GM21526 (cell line): ENCODE measurements around the gene ANAPC10.

Source experiments
- ATAC-seq: cut with Tn5 transposase; IDR thresholded peaks from one replicate; pipeline ENCODE4 v1.9.1; 2021; ENCODE audit warnings: moderate library complexity; ENCODE audit not compliant: unreplicated experiment, low FRiP score

Gene ANAPC10

GRCh38 chr4:145075742-145076468, 22.1 kb downstream of the ANAPC10 start:
- ATAC-seq: no peak

DNA sequence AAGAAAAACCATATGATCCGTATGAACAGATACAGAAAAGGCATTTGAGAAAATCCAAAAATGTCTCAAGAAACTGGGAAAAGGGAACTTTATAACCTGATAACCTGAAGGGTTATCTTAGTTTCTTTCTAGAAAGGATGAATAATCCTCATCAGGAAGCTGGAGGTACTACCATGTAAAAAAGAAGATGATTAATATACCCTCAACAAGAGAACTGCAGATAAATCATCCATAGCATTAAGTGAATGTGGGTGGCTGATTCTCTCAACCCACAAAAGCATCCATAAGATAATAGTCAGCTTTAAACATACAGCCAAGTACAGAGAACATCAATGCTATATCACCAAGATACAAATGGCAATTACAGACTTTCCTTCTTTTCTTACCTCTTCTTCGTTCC, 26.4 kb downstream of the ANAPC10 start:
- ATAC-seq: no peak

GRCh38 chr4:145069361-145069760, 28.6 kb downstream of the ANAPC10 start:
- ATAC-seq: no peak

DNA sequence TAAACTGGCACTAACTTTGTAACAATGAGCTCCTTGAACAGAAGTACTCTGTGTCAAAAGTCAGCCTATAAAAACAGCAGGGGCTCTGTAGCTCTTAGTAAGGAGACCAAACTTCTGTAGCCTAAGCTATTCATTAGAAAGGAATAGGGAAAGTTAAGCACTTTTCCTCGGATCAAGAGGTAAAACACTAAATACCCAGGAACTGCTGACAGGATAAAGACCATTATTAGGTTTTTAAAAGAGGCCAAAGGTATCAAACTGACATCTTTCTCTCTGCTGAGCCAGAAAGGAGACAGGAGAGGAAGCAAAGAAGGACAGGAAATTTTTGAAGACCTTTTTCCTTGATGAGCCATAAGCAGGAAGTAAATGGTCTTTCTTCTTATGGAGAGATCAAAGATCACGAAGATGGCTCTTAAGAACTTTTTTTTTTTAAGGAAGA, 31.9 kb downstream of the ANAPC10 start:
- no peak for ATAC-seq

DNA sequence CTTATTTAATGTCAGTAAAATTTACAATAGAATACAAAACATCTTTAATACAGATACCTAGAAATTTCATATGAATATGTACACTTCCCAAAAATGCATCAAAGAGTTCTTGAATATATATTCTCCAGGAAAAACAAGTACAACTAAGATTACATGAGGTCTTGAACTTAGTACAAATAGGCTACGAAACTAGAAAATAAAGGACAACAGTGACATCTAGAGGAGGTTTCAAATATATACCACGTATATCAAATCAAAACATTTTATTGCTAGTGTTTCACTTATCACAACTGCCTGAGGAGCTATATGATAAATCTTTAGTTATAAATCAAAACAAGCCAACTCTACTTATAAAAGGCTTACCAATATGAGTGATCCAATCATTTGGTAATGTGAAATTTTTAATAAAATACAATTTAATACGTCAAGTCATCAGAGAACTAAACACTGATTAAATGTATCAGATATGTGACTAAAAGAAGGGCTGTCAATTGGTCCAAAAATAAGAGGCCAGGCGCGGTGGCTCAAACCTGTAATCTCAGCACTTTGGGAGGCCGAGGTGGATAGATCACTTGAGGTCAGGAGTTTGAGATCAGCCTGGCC, 36.6 kb downstream of the ANAPC10 start:
- ATAC-seq: peak; percentile 64

DNA sequence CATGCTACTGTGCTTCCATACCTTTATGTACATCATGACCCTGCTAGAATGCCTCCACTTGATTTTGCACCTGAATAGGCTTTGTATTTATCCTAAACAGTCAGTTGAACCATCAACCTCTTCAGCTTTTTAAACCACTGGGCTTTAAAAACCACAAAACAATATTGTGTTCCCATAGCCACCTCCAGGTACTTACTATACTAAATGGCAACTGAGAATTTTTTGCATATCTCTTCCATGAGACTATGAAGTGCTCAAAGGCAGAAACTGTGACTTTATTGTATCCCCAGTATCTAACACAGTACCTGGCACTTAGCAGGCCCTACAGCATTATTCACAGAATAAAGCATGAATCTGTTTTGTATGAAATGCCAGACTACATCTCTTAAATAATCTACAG, 39.7 kb downstream of the ANAPC10 start:
- no peak for ATAC-seq

DNA sequence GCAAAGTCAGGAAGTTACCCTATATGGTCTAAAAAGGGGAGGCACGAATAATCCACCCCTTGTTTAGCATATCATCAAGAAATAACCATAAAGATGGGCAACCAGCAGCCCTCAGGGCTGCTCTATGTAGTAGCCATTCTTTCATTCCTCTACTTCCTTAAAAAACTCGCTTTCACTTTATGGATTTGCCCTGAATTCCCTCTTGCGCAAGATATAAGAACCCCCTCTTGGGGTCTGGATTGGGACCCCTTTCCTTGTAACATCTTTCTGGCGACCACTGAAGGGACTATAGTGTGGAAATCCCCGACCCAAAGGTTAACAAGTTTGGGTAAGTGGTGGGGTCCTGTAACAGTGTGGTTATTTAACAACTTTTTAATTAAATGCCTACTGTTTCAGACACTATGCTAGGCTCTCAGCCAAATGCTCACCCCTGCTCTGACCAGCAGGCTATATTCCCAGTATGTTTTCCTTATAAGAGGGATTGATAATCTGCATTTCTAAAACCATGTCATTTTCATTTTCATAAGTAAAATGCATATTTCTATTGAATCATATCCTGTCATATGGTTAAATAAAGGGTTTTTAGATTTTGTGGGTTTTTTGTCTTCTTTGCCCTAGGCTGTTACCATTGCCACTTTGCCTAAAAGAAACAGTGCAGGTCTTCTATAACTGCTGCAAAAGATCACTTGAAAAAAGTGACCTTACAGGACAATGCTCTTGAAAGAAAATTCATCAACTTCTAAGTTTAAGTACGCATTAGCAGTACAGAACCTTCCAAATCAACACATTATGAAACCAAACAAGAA, 41.5 kb downstream of the ANAPC10 start:
- ATAC-seq: no peak

- no peak for ATAC-seq
Observed at GRCh38 chr4:145055533-145056257, 42.3 kb downstream of the ANAPC10 start.

DNA sequence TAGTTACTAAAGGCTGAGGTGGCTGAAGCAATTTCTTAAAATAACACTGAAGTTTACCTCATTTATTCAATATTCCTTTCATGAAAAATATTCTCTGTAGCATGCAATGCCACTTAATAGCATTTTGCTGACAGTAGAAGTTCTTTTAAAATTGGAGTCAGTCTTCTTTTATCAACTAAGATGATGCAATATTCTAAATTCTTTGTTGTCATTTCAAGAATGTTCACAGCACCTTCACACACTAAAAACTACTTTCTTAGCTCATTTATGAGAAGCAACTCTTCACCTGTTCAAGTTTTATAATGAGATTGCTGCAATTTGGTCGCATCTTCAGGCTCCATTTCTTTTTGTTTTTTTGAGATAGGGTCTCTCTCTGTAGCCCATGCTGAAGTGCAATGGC, 48.8 kb downstream of the ANAPC10 start:
- ATAC-seq: no peak

GRCh38 chr4:145048817-145049216, 49.2 kb downstream of the ANAPC10 start:
- ATAC-seq: no peak

DNA sequence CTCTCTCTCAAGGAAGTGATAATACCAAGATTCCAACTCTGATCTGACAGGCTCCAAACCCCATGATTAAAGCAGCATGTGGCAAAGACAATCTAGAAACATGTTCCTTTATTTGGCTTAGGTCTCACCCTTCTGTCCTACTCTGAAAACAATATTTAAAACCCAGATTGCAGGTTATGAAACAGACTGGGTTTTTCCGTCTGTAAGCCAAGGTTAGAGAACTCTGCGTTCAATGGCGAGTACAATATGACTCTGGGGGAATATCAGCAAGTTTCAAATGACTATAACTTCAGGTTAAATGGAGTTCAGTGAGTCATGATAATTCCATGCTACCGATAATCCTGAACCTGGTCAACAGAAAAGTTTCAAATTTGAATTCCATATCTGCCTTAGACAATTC, 50.8 kb downstream of the ANAPC10 start:
- ATAC-seq: no peak

- ATAC-seq: no peak
Observed at GRCh38 chr4:145045180-145045579, 52.8 kb downstream of the ANAPC10 start.

GRCh38 chr4:145044341-145044740, 53.7 kb downstream of the ANAPC10 start:
- ATAC-seq: no peak

DNA sequence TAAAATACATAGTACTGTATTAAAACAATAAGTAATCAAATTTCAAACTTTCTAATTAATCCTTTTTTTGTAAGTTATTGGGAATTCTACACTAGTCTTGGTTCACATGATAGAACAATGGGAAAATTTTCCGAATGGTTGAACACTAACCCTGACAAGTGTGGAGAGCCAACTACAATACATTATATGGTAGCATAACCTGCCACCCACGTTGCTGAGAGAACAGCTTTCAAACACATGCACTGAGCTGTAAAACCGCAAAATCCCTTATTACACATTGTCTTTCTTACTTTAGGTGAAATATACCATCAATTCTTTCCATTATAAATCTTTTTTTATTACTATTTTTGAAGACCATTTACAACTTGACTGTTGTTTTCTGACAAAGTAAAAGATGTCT, 54.7 kb downstream of the ANAPC10 start:
- ATAC-seq: peak; percentile 47

GRCh38 chr4:145042601-145043285, 55.3 kb downstream of the ANAPC10 start:
- ATAC-seq: no peak

DNA sequence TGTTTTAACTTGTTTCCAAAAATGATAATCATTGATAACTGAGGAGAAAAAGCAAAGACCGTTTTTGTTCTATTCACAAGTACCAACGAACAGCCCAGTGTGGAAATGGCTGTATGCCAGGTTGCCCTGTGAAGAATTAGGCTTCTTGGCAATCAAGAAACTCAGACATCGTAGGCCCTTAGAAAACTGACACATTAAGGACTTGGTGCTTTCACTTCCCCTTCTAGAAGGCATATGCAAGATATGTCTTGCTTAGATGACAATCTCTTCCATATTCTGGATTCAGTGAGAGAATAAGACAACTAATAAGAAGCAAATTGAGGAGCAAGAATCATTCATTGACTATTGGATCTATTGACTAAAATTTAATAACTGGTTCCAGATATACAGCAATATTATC, 56.6 kb downstream of the ANAPC10 start:
- peak; percentile 92 for ATAC-seq

- ATAC-seq: no peak
Observed at GRCh38 chr4:145035494-145036136, 62.4 kb downstream of the ANAPC10 start.

- ATAC-seq: no peak
Observed at GRCh38 chr4:145034727-145035211, 63.2 kb downstream of the ANAPC10 start.

DNA sequence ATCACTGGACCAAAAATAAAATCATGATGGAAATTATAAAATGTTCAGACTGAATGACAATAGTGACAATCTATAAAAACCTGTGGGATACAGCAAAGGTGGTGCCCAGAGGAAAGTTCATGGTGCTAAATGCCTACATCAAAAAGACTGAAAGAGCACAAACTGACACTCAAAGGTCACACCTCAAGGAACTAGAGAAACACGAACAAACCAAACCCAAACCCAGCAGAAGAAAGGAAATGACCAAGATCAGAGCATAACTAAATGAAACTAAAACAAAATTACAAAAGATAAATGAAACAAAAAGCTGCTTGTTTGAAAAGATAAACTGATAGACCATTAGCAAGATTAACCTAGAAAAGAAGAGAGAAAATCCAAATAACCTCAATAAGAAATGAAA, 78.7 kb downstream of the ANAPC10 start:
- ATAC-seq: no peak

DNA sequence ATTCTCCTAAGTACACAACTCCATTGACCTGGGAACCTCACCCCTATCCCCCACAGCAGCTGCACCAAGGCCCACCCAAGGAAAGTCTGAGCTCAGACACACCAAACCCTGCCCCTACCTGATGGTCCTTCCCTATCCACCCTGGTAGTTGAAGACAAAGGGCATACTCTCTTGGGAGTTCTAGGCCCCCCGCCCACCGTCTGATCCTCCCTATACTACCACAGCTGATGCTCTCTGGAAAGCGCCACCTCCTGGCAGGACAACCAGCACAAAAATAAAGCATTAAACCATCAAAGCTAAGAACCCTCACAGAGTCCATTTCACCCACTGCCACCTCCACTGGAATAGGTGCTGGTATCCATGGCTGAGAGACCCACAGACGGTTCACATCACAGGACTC, 83.6 kb downstream of the ANAPC10 start:
- no peak for ATAC-seq
